K562 (cell line): ENCODE measurements around the gene SLC4A3. TPM values are rescaled to one million over a fixed set of nuclear protein-coding genes. Genes with fewer than 3 reads are reported as not detected.

Source experiments
- ATAC-seq: fragments of 200-7000 bp; cut with Tn5 transposase; 3 replicates; pipeline ENCODE4 v1.9.1; 2020; ENCODE audit warnings: moderate library complexity
- BruUV-seq: library from RNA; stranded (reverse); fragments of 400-500 nt; replicated peaks from 2 replicates; lab custom pipeline; 2021; lab: Mats Ljungman, UMichigan
- CTCF ChIA-PET: fragments of 300-600 bp; formaldehyde crosslinking; extraction: SDS; loops from one replicate; lab custom pipeline; 2021; ENCODE audit warnings: low intra/inter-chr PET ratio; lab: Yijun Ruan, JAX
- POLR2A ChIA-PET: fragments of 300-600, 350-650 bp; sonication (Branson Sonifier 250); formaldehyde crosslinking; extraction: SDS; loops from one replicate; lab custom pipeline; 2021; ENCODE audit warnings: antibody characterized with exemption, inconsistent platforms; lab: Yijun Ruan, JAX
- DNase-seq, 4 experiments: peaks; one replicate each; pipeline versions ENCODE4 v3.0.0 to v3.0.0-alpha.2; 2011 to 2018; ENCODE audit warnings: low spot score in 3 of 4, mixed read lengths in 3 of 4; ENCODE audit errors: extremely low read depth in 1 of 4
- FAIRE-seq: peaks from 2 replicates; lab custom pipeline; 2011; peaks lifted over from hg19 to GRCh38; lab: Jason Lieb, UNC
- H2AFZ ChIP-seq: 2 replicates; pipeline ENCODE4 v1.6.0; 2011; ENCODE audit warnings: low read depth, low read length, control low read depth, inconsistent platforms
- H3K27ac ChIP-seq: fragments of 200-600 bp; 3 replicates; pipeline ENCODE4 v1.8.0; 2011; ENCODE audit warnings: low read depth, mild to moderate bottlenecking, control low read depth, inconsistent platforms, low read length, moderate library complexity, mixed read lengths; ENCODE audit errors: extremely low read depth
- H3K27me3 ChIP-seq, 2 experiments: fragments of 300-600 bp in 1 of 2; 2 replicates in 1 of 2; 3 replicates in 1 of 2; pipeline versions ENCODE4 v1.6.0 to v1.8.0; 2011; ENCODE audit warnings: inconsistent platforms in 2 of 2, low read length in 2 of 2, mild to moderate bottlenecking in 1 of 2, mixed read lengths in 1 of 2, moderate library complexity in 1 of 2; ENCODE audit not compliant: control insufficient read depth in 2 of 2, insufficient read depth in 2 of 2
- H3K36me3 ChIP-seq: fragments of 300-600 bp; 3 replicates; pipeline ENCODE4 v1.8.0; 2011; ENCODE audit warnings: mild to moderate bottlenecking, low read length, inconsistent platforms; ENCODE audit not compliant: control insufficient read depth, insufficient read depth
- H3K4me1 ChIP-seq, 2 experiments: fragments of 200-600 bp in 1 of 2; replicated peaks in 1 of 2; 2 replicates in 1 of 2; 3 replicates in 1 of 2; pipeline versions ENCODE4 v1.5.1 to v1.8.0; 2011; ENCODE audit warnings: inconsistent platforms in 2 of 2, low read length in 2 of 2, mild to moderate bottlenecking in 1 of 2, mixed read lengths in 1 of 2, moderate library complexity in 1 of 2; ENCODE audit not compliant: control insufficient read depth in 2 of 2, insufficient read depth in 2 of 2
- H3K4me2 ChIP-seq: 2 replicates; pipeline ENCODE4 v1.6.1; 2011; ENCODE audit warnings: low read length, control low read depth, inconsistent platforms, mixed read lengths; ENCODE audit not compliant: insufficient read depth
- H3K4me3 ChIP-seq: fragments of 200-600 bp; sonication (generic), shearing (Covaris generic); 2 replicates; pipeline ENCODE4 v1.5.1; 2016; ENCODE audit warnings: control low read depth, inconsistent platforms
- H3K79me2 ChIP-seq: fragments of 200-600 bp; 3 replicates; pipeline ENCODE4 v1.8.0; 2011; ENCODE audit warnings: low read length, inconsistent platforms; ENCODE audit not compliant: control insufficient read depth, insufficient read depth
- H3K9ac ChIP-seq, 2 experiments: 2 replicates each; pipeline versions ENCODE4 v1.6.0 to v1.6.1; 2011; ENCODE audit warnings: low read depth in 2 of 2, low read length in 2 of 2, control low read depth in 1 of 2, inconsistent platforms in 1 of 2, mild to moderate bottlenecking in 1 of 2, mixed read lengths in 1 of 2; ENCODE audit not compliant: insufficient read depth in 1 of 2
- H3K9me1 ChIP-seq: one replicate; pipeline ENCODE4 v1.6.0; 2011; ENCODE audit warnings: inconsistent platforms, mild to moderate bottlenecking, low read length, moderate library complexity; ENCODE audit not compliant: control insufficient read depth, insufficient read depth
- H3K9me3 ChIP-seq: replicated peaks from 2 replicates; pipeline ENCODE4 v1.5.1; 2011; ENCODE audit warnings: low read depth, low read length, inconsistent platforms; ENCODE audit not compliant: control insufficient read depth, insufficient read depth
- H4K20me1 ChIP-seq: replicated peaks from 2 replicates; pipeline ENCODE4 v1.6.1; 2011; ENCODE audit warnings: low read length, inconsistent platforms, mixed read lengths; ENCODE audit not compliant: control insufficient read depth, insufficient read depth
- ILK ChIP-seq: fragments of 450-650 bp; IDR thresholded peaks from 2 replicates; pipeline ENCODE4 v1.6.1; 2016; ENCODE audit warnings: missing genetic modification characterization, low read depth, mild to moderate bottlenecking, missing compliant biosample characterization, moderate library complexity, borderline replicate concordance
- NR2C1 ChIP-seq, 2 experiments: fragments of 450-650 bp; IDR thresholded peaks; 2 replicates each; pipeline ENCODE4 v1.6.1; 2017; ENCODE audit warnings: mild to moderate bottlenecking in 2 of 2, antibody characterized with exemption in 1 of 2, inconsistent platforms in 1 of 2, missing compliant biosample characterization in 1 of 2, missing genetic modification characterization in 1 of 2
- ZNF12 ChIP-seq: sonication (generic); formaldehyde crosslinking; IDR thresholded peaks from 2 replicates; pipeline ENCODE4 v1.4.0; 2020; ENCODE audit warnings: mild to moderate bottlenecking, missing genetic modification reagents
- WGBS: fragments of 100-300 bp; shearing (Covaris generic); methylation state at CpG from one replicate; pipeline ENCODE4 v1.1.6; 2016; ENCODE audit warnings: low coverage, mixed read lengths; ENCODE audit not compliant: insufficient coverage; ENCODE audit errors: missing lambda C conversion rate; 5-methylcytosine and 5-hydroxymethylcytosine counted together
- in situ Hi-C: fragments of 300-500 bp; cut with MboI; formaldehyde crosslinking; loops from 4 replicates; pipeline ENCODE4 v1.15.0; 2018; ENCODE audit warnings: inconsistent platforms, mixed read lengths
- intact Hi-C: fragments of 100-400 bp; cut with micrococcal nuclease; formaldehyde crosslinking; loops from 2 replicates; pipeline ENCODE4 v1.14.2; 2022
- polyA plus RNA-seq, 8 experiments: library from polyadenylated mRNA; depleted of rRNA in 4 of 8; stranded (reverse) in 5 of 8; unstranded in 3 of 8; fragments of >200 nt; fragmentation: Nextera tagmentation in 2 of 8; fragmentation: Illumina TruSeq in 1 of 8; extraction: Ambion mirVana in 2 of 8; extraction: Trizol in 1 of 8; gene quantifications; 2 replicates each; pipeline versions ENCODE4 v1.2.1 to v1.2.3, GENCODE V29; 2011 to 2014; ENCODE audit warnings: inconsistent platforms in 1 of 8, missing spikeins in 1 of 8
- total RNA-seq, 7 experiments: library from RNA; depleted of rRNA in 6 of 7; stranded (reverse); fragments of >200 nt in 6 of 7; fragmentation: Illumina TruSeq in 2 of 7; extraction: Trizol in 2 of 7; gene quantifications; 2 replicates each; pipeline versions ENCODE4 v1.2.1 to v1.2.3, GENCODE V29; 2011 to 2021; ENCODE audit warnings: low replicate concordance in 1 of 7
- TF ChIP-seq, protein P1 (sequence below), 3 experiments: fragments of 200-800 bp in 1 of 3; fragments of 250-450 bp in 1 of 3; fragments of 450-650 bp in 1 of 3; sonication (Bioruptor Pico) in 1 of 3; sonication (Bioruptor generic) in 1 of 3; formaldehyde crosslinking in 1 of 3; IDR thresholded peaks; 2 replicates each; pipeline versions ENCODE4 v1.6.1 to v1.8.0; 2016 to 2022; ENCODE audit warnings: mild to moderate bottlenecking in 2 of 3, missing genetic modification characterization in 2 of 3, missing compliant biosample characterization in 1 of 3, moderate library complexity in 1 of 3

Gene SLC4A3
- total and polyA plus RNA-seq, 9 of the 15 experiments (the other 6 are each of a cell fraction or from before 2014, with no cell fraction given) = 0.04 to 0.31 (median 0.16) TPM; not detected in 5

DNA sequence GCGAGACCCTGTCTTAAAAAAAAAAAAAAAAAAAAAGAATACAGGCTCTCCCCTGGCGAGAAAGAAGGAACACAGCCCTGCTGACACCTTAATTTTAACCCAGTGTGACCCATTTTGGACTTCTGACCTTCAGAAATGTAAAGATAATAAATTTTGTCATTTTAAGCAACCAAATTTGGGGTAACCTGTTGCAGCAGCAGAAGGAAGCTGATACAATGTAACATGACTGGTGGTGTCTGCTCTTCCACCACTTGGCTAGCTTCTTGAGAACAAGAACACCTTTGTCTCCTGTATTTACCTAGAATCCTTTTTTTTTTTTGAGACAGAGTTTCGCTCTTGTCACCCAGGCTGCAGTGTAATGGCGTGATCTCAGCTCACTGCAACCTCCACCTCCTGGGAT lies 36.3 kb upstream of the SLC4A3 start:
- Histone ChIP-seq H3K4me2 (no peak overlapping the region), H3K4me3 (no peak overlapping the region), H3K9me1 (no peaks in the 10 kb centered on the region), H3K36me3 (no peaks in the 10 kb centered on the region), H3K79me2 (no peaks in the 10 kb centered on the region), H3K27me3 (no peaks in the 10 kb centered on the region), H4K20me1 (no peaks in the 10 kb centered on the region), H3K4me1 (peaks cover 4 to 14% of the 10 kb centered on the region in 2 experiments), H3K9ac (no peak overlapping the region), H2AFZ (no peak overlapping the region), H3K9me3 (no peaks in the 10 kb centered on the region), H3K27ac (no peak overlapping the region)
- TF ChIP-seq ZNF12 (CRISPR knock-in tag) (peak; percentile 55; the same call in 1 of the 2 replicates), NR2C1 (IDR thresholded peaks at IDR 0.05) (no peak), NR2C1 (tag; IDR thresholded peaks at IDR 0.05) (no peak), ILK (tag) (no peak)
- TF ChIP-seq, protein P1, sequence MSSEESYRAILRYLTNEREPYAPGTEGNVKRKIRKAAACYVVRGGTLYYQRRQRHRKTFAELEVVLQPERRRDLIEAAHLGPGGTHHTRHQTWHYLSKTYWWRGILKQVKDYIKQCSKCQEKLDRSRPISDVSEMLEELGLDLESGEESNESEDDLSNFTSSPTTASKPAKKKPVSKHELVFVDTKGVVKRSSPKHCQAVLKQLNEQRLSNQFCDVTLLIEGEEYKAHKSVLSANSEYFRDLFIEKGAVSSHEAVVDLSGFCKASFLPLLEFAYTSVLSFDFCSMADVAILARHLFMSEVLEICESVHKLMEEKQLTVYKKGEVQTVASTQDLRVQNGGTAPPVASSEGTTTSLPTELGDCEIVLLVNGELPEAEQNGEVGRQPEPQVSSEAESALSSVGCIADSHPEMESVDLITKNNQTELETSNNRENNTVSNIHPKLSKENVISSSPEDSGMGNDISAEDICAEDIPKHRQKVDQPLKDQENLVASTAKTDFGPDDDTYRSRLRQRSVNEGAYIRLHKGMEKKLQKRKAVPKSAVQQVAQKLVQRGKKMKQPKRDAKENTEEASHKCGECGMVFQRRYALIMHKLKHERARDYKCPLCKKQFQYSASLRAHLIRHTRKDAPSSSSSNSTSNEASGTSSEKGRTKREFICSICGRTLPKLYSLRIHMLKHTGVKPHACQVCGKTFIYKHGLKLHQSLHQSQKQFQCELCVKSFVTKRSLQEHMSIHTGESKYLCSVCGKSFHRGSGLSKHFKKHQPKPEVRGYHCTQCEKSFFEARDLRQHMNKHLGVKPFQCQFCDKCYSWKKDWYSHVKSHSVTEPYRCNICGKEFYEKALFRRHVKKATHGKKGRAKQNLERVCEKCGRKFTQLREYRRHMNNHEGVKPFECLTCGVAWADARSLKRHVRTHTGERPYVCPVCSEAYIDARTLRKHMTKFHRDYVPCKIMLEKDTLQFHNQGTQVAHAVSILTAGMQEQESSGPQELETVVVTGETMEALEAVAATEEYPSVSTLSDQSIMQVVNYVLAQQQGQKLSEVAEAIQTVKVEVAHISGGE (CRISPR knock-in tag; IDR thresholded peaks at IDR 0.05) = no peak
- no TSS peak for BruUV-seq
- POLR2A ChIA-PET = no interaction called here
- in situ Hi-C loops (no loop called here), intact Hi-C loops (no loop called here)
- DNase-seq (no peak), FAIRE-seq (no peak), ATAC-seq (no peak)
- WGBS = 80% methylated on average over 1 of the region's 4 CpGs
- CTCF ChIA-PET = no interaction called here
